IMR-90 (cell line): ENCODE measurements around the gene CYP46A1. TPM values are rescaled to one million over a fixed set of nuclear protein-coding genes. Genes with fewer than 3 reads are reported as not detected.

ENCODE experiments used
- ATAC-seq: fragments of 200-7000 bp; cut with Tn5 transposase; 2 replicates; pipeline ENCODE4 v1.9.1; 2020; ENCODE audit warnings: low read depth, mild to moderate bottlenecking, moderate library complexity
- BruUV-seq: library from RNA; stranded (reverse); fragments of 400-500 nt; replicated peaks from 2 replicates; lab custom pipeline; 2021; lab: Mats Ljungman, UMichigan
- CTCF ChIA-PET: fragments of 300-600 bp; formaldehyde crosslinking; extraction: SDS; loops from one replicate; lab custom pipeline; 2021; ENCODE audit warnings: antibody characterized with exemption; lab: Yijun Ruan, JAX
- POLR2A ChIA-PET: fragments of 300-600 bp; sonication (Branson Sonifier 250); formaldehyde crosslinking; loops from one replicate; lab custom pipeline; 2022; ENCODE audit warnings: antibody characterized with exemption; ENCODE audit not compliant: unreplicated experiment; lab: Charles Lee
- DNase-seq: peaks from one replicate; pipeline ENCODE4 v3.0.0; 2013
- H2AFZ ChIP-seq: replicated peaks from 2 replicates; pipeline ENCODE3; 2013; ENCODE audit warnings: low read length, mild to moderate bottlenecking; ENCODE audit not compliant: poor library complexity
- H2AK5ac ChIP-seq: 2 replicates; pipeline ENCODE4 v1.6.1; 2013; ENCODE audit warnings: low read depth, low read length, inconsistent platforms
- H2AK9ac ChIP-seq: replicated peaks from 2 replicates; pipeline ENCODE3; 2013; ENCODE audit warnings: mild to moderate bottlenecking, low read depth, low read length, moderate library complexity; ENCODE audit not compliant: poor library complexity
- H2BK120ac ChIP-seq: 2 replicates; pipeline ENCODE4 v1.6.1; 2013; ENCODE audit warnings: low read depth, low read length, inconsistent platforms
- H2BK15ac ChIP-seq: 3 replicates; pipeline ENCODE4 v1.6.1; 2013; ENCODE audit warnings: low read depth, low read length, inconsistent platforms
- H2BK20ac ChIP-seq: 2 replicates; pipeline ENCODE4 v1.6.1; 2013; ENCODE audit warnings: low read depth, mild to moderate bottlenecking, inconsistent platforms, low read length, moderate library complexity
- H2BK5ac ChIP-seq: 2 replicates; pipeline ENCODE4 v1.6.1; 2013; ENCODE audit warnings: mild to moderate bottlenecking, low read depth, low read length, inconsistent platforms; ENCODE audit not compliant: poor library complexity, severe bottlenecking
- H3K14ac ChIP-seq: replicated peaks from 2 replicates; pipeline ENCODE4 v1.6.1; 2013; ENCODE audit warnings: low read depth, low read length, inconsistent platforms
- H3K18ac ChIP-seq: 2 replicates; pipeline ENCODE4 v1.6.1; 2013; ENCODE audit warnings: low read depth, low read length, control low read depth
- H3K23ac ChIP-seq: 2 replicates; pipeline ENCODE4 v1.6.1; 2013; ENCODE audit warnings: low read depth, low read length, inconsistent platforms
- H3K27ac ChIP-seq: 2 replicates; pipeline ENCODE4 v1.5.1; 2013; ENCODE audit warnings: mild to moderate bottlenecking, control low read depth, low read length; ENCODE audit not compliant: insufficient read depth
- H3K27me3 ChIP-seq: 2 replicates; pipeline ENCODE4 v1.6.1; 2013; ENCODE audit warnings: low read length; ENCODE audit not compliant: control insufficient read depth, insufficient read depth
- H3K36me3 ChIP-seq: 2 replicates; pipeline ENCODE4 v1.6.1; 2013; ENCODE audit warnings: low read length, mixed read lengths; ENCODE audit not compliant: control insufficient read depth, insufficient read depth
- H3K4ac ChIP-seq: 2 replicates; pipeline ENCODE4 v1.6.1; 2013; ENCODE audit warnings: low read depth, low read length, inconsistent platforms
- H3K4me1 ChIP-seq: 2 replicates; pipeline ENCODE4 v1.6.1; 2013; ENCODE audit warnings: low read length, mixed read lengths; ENCODE audit not compliant: control insufficient read depth, insufficient read depth
- H3K4me2 ChIP-seq: 2 replicates; pipeline ENCODE4 v1.6.1; 2013; ENCODE audit warnings: low read depth, mild to moderate bottlenecking, control low read depth, low read length, moderate library complexity
- H3K4me3 ChIP-seq: 2 replicates; pipeline ENCODE4 v1.5.1; 2013; ENCODE audit warnings: low read depth, mild to moderate bottlenecking, control low read depth, low read length, moderate library complexity; ENCODE audit not compliant: insufficient read depth
- H3K56ac ChIP-seq: 2 replicates; pipeline ENCODE4 v1.6.1; 2013; ENCODE audit warnings: low read length, inconsistent platforms; ENCODE audit not compliant: insufficient read depth; ENCODE audit errors: extremely low read depth
- H3K79me1 ChIP-seq, 2 experiments: 2 replicates each; pipeline ENCODE4 v1.6.1; 2013; ENCODE audit warnings: low read length in 2 of 2, inconsistent platforms in 1 of 2, low read depth in 1 of 2
- H3K9ac ChIP-seq: 2 replicates; pipeline ENCODE4 v1.6.1; 2013; ENCODE audit warnings: low read depth, low read length, control low read depth
- H3K9me1 ChIP-seq: 2 replicates; pipeline ENCODE4 v1.6.1; 2013; ENCODE audit warnings: low read length, inconsistent platforms; ENCODE audit not compliant: insufficient read depth
- H3K9me3 ChIP-seq: 2 replicates; pipeline ENCODE4 v1.6.1; 2013; ENCODE audit warnings: low read length; ENCODE audit not compliant: control insufficient read depth, insufficient read depth
- H4K20me1 ChIP-seq: 2 replicates; pipeline ENCODE4 v1.6.1; 2013; ENCODE audit warnings: low read length, inconsistent platforms; ENCODE audit not compliant: insufficient read depth
- H4K5ac ChIP-seq: 2 replicates; pipeline ENCODE4 v1.6.1; 2013; ENCODE audit warnings: mild to moderate bottlenecking, low read depth, low read length, control low read depth
- H4K8ac ChIP-seq, 2 experiments: 2 replicates each; pipeline ENCODE4 v1.6.1; 2013; ENCODE audit warnings: low read depth in 2 of 2, low read length in 2 of 2, control low read depth in 1 of 2, inconsistent platforms in 1 of 2
- H4K91ac ChIP-seq: 2 replicates; pipeline ENCODE4 v1.6.1; 2013; ENCODE audit warnings: low read depth, low read length, inconsistent platforms; ENCODE audit not compliant: insufficient read depth
- BHLHE40 ChIP-seq: fragments of 150-350 bp; IDR thresholded peaks from 2 replicates; pipeline ENCODE4 v1.6.1; 2016; ENCODE audit warnings: mild to moderate bottlenecking, low read depth, low read length
- CEBPB ChIP-seq: IDR thresholded peaks from 2 replicates; pipeline ENCODE4 v1.6.1; 2012; ENCODE audit warnings: low read depth, low read length, improper control_type of control experiment
- CHD1 ChIP-seq: IDR thresholded peaks from 2 replicates; pipeline ENCODE4 v1.6.1; 2012; ENCODE audit warnings: low read depth, low read length, improper control_type of control experiment
- FOS ChIP-seq: fragments of 150-350 bp; IDR thresholded peaks from 2 replicates; pipeline ENCODE4 v1.6.1; 2016; ENCODE audit warnings: low read depth, low read length
- MAFK ChIP-seq: IDR thresholded peaks from 2 replicates; pipeline ENCODE4 v1.6.1; 2012; ENCODE audit warnings: low read depth, low read length, improper control_type of control experiment
- MAZ ChIP-seq: IDR thresholded peaks from 2 replicates; pipeline ENCODE4 v1.6.1; 2012; ENCODE audit warnings: low read depth, mild to moderate bottlenecking, low read length, improper control_type of control experiment, moderate library complexity, borderline replicate concordance
- MXI1 ChIP-seq: IDR thresholded peaks from 2 replicates; pipeline ENCODE4 v1.6.1; 2012; ENCODE audit warnings: low read depth, mild to moderate bottlenecking, low read length, moderate library complexity, borderline replicate concordance
- NFE2L2 ChIP-seq: fragments of 150-350 bp; IDR thresholded peaks from 2 replicates; pipeline ENCODE4 v1.6.1; 2016; ENCODE audit warnings: low read depth, mild to moderate bottlenecking, low read length
- POLR2A ChIP-seq: IDR thresholded peaks from 2 replicates; pipeline ENCODE4 v1.6.1; 2012; ENCODE audit warnings: mild to moderate bottlenecking, low read depth, low read length
- RAD21 ChIP-seq: IDR thresholded peaks from 2 replicates; pipeline ENCODE4 v1.6.1; 2012; ENCODE audit warnings: low read length, improper control_type of control experiment
- RCOR1 ChIP-seq: IDR thresholded peaks from 2 replicates; pipeline ENCODE4 v1.6.1; 2012; ENCODE audit warnings: mild to moderate bottlenecking, low read length, improper control_type of control experiment; ENCODE audit not compliant: insufficient replicate concordance
- RFX5 ChIP-seq: IDR thresholded peaks from 2 replicates; pipeline ENCODE4 v1.8.0; 2012; ENCODE audit warnings: low read depth, mild to moderate bottlenecking, low read length, moderate library complexity
- SMC3 ChIP-seq: fragments of 150-350 bp; IDR thresholded peaks from 2 replicates; pipeline ENCODE4 v1.6.1; 2016; ENCODE audit warnings: low read depth, mild to moderate bottlenecking, antibody characterized with exemption, low read length, moderate library complexity
- WGBS, 2 experiments: methylation state at CpG; one replicate each; pipeline versions ENCODE4 v1.1.5 to v1.1.7; 2013; ENCODE audit warnings: missing lambda C conversion rate in 2 of 2; ENCODE audit not compliant: insufficient read length in 1 of 2; ENCODE audit errors: extremely low coverage in 2 of 2; 5-methylcytosine and 5-hydroxymethylcytosine counted together
- dilution Hi-C: fragments of 300-500 bp; cut with HindIII; formaldehyde crosslinking; loops from one replicate; pipeline ENCODE4 v1.14.3; 2018; ENCODE audit warnings: low sequenced_read_pairs; ENCODE audit not compliant: unreplicated experiment
- in situ Hi-C: fragments of 300-500 bp; cut with MboI; formaldehyde crosslinking; loops from 3 replicates; pipeline ENCODE4 v1.14.3; 2019; ENCODE audit warnings: low sequenced_read_pairs, inconsistent platforms, mixed read lengths
- intact Hi-C: fragments of 100-400 bp; cut with micrococcal nuclease; formaldehyde crosslinking; loops from 2 replicates; pipeline ENCODE4 v1.10.0; 2022
- polyA plus RNA-seq, 3 experiments: library from polyadenylated mRNA; depleted of rRNA; stranded (reverse); fragments of >200 nt; gene quantifications; 2 replicates each; pipeline ENCODE4 v1.2.3, GENCODE V29; 2012; ENCODE audit warnings: low replicate concordance in 1 of 3
- total RNA-seq: library from RNA; depleted of rRNA; stranded (reverse); fragments of >200 nt; gene quantifications from 2 replicates; pipeline ENCODE4 v1.2.3, GENCODE V29; 2012
- TF ChIP-seq, protein P1 (sequence below): fragments of 150-350 bp; IDR thresholded peaks from 2 replicates; pipeline ENCODE4 v1.6.1; 2017; ENCODE audit warnings: mild to moderate bottlenecking, antibody characterized with exemption, low read length, low read depth
- TF ChIP-seq, protein P2 (sequence below): fragments of 150-350 bp; IDR thresholded peaks from 2 replicates; pipeline ENCODE4 v1.6.1; 2016; ENCODE audit warnings: low read depth, mild to moderate bottlenecking, low read length, moderate library complexity, borderline replicate concordance
- TF ChIP-seq, protein P3 (sequence below): conservative IDR thresholded peaks from 2 replicates; pipeline ENCODE4 v1.5.1; 2012; ENCODE audit warnings: mild to moderate bottlenecking, low read depth, low read length, improper control_type of control experiment

The CYP46A1 gene
- total and polyA plus RNA-seq, 2 of the 4 experiments (the other 2 are of a cell fraction) = 0.18 to 0.31 TPM

DNA sequence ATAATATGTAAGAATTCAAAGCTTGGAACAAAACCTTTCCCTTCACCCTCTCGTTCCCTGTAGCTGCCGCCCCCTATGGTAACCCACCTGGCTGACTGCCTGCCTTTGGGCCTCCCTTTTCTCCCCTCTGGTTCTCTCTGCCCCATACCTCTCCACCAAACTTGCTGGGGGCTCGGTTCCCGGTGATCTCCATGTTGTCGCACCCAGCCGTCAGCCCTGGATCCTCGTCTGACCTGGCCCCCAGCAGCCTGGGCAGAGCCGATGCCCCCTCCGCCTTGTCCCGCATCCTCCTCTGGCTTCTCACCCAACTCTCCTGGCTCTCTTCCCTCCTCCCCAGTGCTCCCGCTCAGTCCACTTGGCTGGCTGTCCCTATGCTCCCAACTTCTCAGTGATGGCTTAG lies 4.5 kb downstream of the CYP46A1 start:
- Histone ChIP-seq H4K91ac (no peak overlapping the region), H3K18ac (no peak overlapping the region), H3K27ac (no peak overlapping the region), H2BK20ac (no peak overlapping the region), H2AFZ (no peak overlapping the region), H3K79me1 (no peaks in the 10 kb centered on the region; a peak in 1 of 4 replicates), H2AK9ac (no peak overlapping the region), H3K23ac (no peak overlapping the region), H2BK120ac (no peak overlapping the region), H3K9ac (no peak overlapping the region), H4K8ac (no peak overlapping the region), H2BK5ac (no peak overlapping the region), H2BK15ac (no peak overlapping the region), H4K5ac (no peak overlapping the region), H2AK5ac (no peak overlapping the region), H3K27me3 (peaks cover 47% of the 10 kb centered on the region), H4K20me1 (no peaks in the 10 kb centered on the region; the same call in 1 of the 2 replicates), H3K4ac (no peak overlapping the region), H3K9me1 (no peaks in the 10 kb centered on the region), H3K56ac (no peak overlapping the region), H3K4me2 (no peak overlapping the region), H3K36me3 (no peaks in the 10 kb centered on the region), H3K4me1 (peaks cover 3% of the 10 kb centered on the region; the same call in 1 of the 2 replicates), H3K14ac (no peak overlapping the region), H3K4me3 (no peak overlapping the region), H3K9me3 (no peaks in the 10 kb centered on the region)
- intact Hi-C loops (no loop called here), in situ Hi-C loops (no loop called here), dilution Hi-C loops (no loop called here)
- CTCF ChIA-PET = no interaction called here
- DNase-seq (no peak), ATAC-seq (no peak)
- TF ChIP-seq, protein P1, sequence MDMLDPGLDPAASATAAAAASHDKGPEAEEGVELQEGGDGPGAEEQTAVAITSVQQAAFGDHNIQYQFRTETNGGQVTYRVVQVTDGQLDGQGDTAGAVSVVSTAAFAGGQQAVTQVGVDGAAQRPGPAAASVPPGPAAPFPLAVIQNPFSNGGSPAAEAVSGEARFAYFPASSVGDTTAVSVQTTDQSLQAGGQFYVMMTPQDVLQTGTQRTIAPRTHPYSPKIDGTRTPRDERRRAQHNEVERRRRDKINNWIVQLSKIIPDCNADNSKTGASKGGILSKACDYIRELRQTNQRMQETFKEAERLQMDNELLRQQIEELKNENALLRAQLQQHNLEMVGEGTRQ = no peak
- TF ChIP-seq NFE2L2 (no peak), RFX5 (no peak), SMC3 (no peak), MAFK (no peak), MAZ (no peak), POLR2A (no peak), FOS (no peak), RAD21 (no peak), BHLHE40 (no peak), MXI1 (no peak), CEBPB (no peak), RCOR1 (no peak), CHD1 (no peak)
- TF ChIP-seq, protein P2, sequence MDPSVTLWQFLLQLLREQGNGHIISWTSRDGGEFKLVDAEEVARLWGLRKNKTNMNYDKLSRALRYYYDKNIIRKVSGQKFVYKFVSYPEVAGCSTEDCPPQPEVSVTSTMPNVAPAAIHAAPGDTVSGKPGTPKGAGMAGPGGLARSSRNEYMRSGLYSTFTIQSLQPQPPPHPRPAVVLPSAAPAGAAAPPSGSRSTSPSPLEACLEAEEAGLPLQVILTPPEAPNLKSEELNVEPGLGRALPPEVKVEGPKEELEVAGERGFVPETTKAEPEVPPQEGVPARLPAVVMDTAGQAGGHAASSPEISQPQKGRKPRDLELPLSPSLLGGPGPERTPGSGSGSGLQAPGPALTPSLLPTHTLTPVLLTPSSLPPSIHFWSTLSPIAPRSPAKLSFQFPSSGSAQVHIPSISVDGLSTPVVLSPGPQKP = no peak
- TF ChIP-seq, protein P3, sequence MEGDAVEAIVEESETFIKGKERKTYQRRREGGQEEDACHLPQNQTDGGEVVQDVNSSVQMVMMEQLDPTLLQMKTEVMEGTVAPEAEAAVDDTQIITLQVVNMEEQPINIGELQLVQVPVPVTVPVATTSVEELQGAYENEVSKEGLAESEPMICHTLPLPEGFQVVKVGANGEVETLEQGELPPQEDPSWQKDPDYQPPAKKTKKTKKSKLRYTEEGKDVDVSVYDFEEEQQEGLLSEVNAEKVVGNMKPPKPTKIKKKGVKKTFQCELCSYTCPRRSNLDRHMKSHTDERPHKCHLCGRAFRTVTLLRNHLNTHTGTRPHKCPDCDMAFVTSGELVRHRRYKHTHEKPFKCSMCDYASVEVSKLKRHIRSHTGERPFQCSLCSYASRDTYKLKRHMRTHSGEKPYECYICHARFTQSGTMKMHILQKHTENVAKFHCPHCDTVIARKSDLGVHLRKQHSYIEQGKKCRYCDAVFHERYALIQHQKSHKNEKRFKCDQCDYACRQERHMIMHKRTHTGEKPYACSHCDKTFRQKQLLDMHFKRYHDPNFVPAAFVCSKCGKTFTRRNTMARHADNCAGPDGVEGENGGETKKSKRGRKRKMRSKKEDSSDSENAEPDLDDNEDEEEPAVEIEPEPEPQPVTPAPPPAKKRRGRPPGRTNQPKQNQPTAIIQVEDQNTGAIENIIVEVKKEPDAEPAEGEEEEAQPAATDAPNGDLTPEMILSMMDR = no peak
- no TSS peak for BruUV-seq
- POLR2A ChIA-PET = no interaction called here
- 65% methylated on average over 5 of the region's 11 CpGs; no CpG with 5 or more reads in 1 of the 2 experiments for WGBS, 2 experiments
